ENCODE data around the gene APBA3.

The APBA3 gene

GRCh38 chr19:3746371-3747056 lies 15.0 kb downstream of the APBA3 start:
- DNase-seq: no peak

GRCh38 chr19:3745363-3746045 lies 16.0 kb downstream of the APBA3 start:
- no peak for DNase-seq

- no peak for DNase-seq
Observed at GRCh38 chr19:3743486-3743885, 18.0 kb downstream of the APBA3 start.

GRCh38 chr19:3740431-3740830 lies 21.1 kb downstream of the APBA3 start:
- no peak for DNase-seq

- DNase-seq: no peak
Observed at GRCh38 chr19:3738477-3739220, 22.8 kb downstream of the APBA3 start.

- no peak for DNase-seq
Observed at GRCh38 chr19:3737487-3738205, 23.8 kb downstream of the APBA3 start.

- DNase-seq: no peak
Observed at GRCh38 chr19:3736106-3736724, 25.3 kb downstream of the APBA3 start.

GRCh38 chr19:3734310-3734600 lies 27.2 kb downstream of the APBA3 start:
- DNase-seq: no peak

- DNase-seq: no peak
Observed at GRCh38 chr19:3733549-3734309, 27.8 kb downstream of the APBA3 start.

- no peak for DNase-seq
Observed at GRCh38 chr19:3732108-3732507, 29.4 kb downstream of the APBA3 start.

GRCh38 chr19:3730457-3730958 lies 31.0 kb downstream of the APBA3 start:
- DNase-seq: no peak

GRCh38 chr19:3725640-3726310 lies 35.7 kb downstream of the APBA3 start:
- no peak for DNase-seq

- no peak for DNase-seq
Observed at GRCh38 chr19:3725121-3725520, 36.4 kb downstream of the APBA3 start.

GRCh38 chr19:3723883-3724282 lies 37.6 kb downstream of the APBA3 start:
- no peak for DNase-seq

GRCh38 chr19:3723110-3723488 lies 38.4 kb downstream of the APBA3 start:
- no peak for DNase-seq

GRCh38 chr19:3722443-3723109 lies 38.9 kb downstream of the APBA3 start:
- DNase-seq: no peak

GRCh38 chr19:3721887-3722442 lies 39.5 kb downstream of the APBA3 start:
- DNase-seq: no peak

- peak; percentile 60 to 86 (median 74) for DNase-seq
Observed at GRCh38 chr19:3721131-3721886, 40.2 kb downstream of the APBA3 start.

- DNase-seq: no peak
Observed at GRCh38 chr19:3720349-3720917, 41.1 kb downstream of the APBA3 start.

All from activated naive CD4-positive, alpha-beta T cell (primary cell).